A549 (cell line): Measurements from ENCODE around the gene NTM. TPM values are rescaled to one million over a fixed set of nuclear protein-coding genes. Genes with fewer than 3 reads are reported as not detected.

Experiments used
- ATAC-seq, 2 experiments: fragments of 200-7000 bp in 1 of 2; fragments of >200 bp in 1 of 2; cut with Nextera tagmentation in 1 of 2; cut with Tn5 transposase in 1 of 2; 3 replicates each; pipeline versions ENCODE4 v1.8.0 to v1.9.1; 2018 to 2020; ENCODE audit warnings: mild to moderate bottlenecking in 1 of 2, moderate library complexity in 1 of 2
- CTCF ChIA-PET: fragments of 300-600 bp; sonication (Branson Sonifier 250); formaldehyde crosslinking; extraction: SDS; loops from one replicate; lab custom pipeline; 2021; ENCODE audit warnings: antibody characterized with exemption, inconsistent platforms; lab: Yijun Ruan, JAX
- POLR2A ChIA-PET: fragments of 350-600 bp; formaldehyde crosslinking; extraction: SDS; loops from one replicate; lab custom pipeline; 2021; ENCODE audit warnings: antibody characterized with exemption, inconsistent platforms; lab: Yijun Ruan, JAX
- DNase-seq, 2 experiments: peaks; one replicate each; pipeline versions ENCODE4 v3.0.0 to v3.0.0-alpha.2; 2011 to 2016; ENCODE audit warnings: low read depth in 1 of 2, low spot score in 1 of 2
- FAIRE-seq: peaks from 2 replicates; lab custom pipeline; 2011; peaks lifted over from hg19 to GRCh38; lab: Jason Lieb, UNC
- H3K27ac ChIP-seq, 2 experiments: fragments of >200 bp; sonication (Bioruptor Twin); formaldehyde crosslinking; 3 replicates each; pipeline ENCODE4 v1.5.1; 2016 to 2017
- H3K4me1 ChIP-seq: fragments of >200 bp; sonication (Bioruptor Twin); formaldehyde crosslinking; 3 replicates; pipeline ENCODE4 v1.6.1; 2016
- H3K4me2 ChIP-seq: fragments of >200 bp; sonication (Bioruptor Twin); formaldehyde crosslinking; 3 replicates; pipeline ENCODE4 v1.6.1; 2016
- H3K4me3 ChIP-seq: fragments of >200 bp; sonication (Bioruptor Twin); formaldehyde crosslinking; 3 replicates; pipeline ENCODE4 v1.5.1; 2016
- H3K9me3 ChIP-seq: fragments of >200 bp; sonication (Bioruptor Twin); formaldehyde crosslinking; 3 replicates; pipeline ENCODE4 v1.6.1; 2016
- CHD2 ChIP-seq: fragments of 150-350 bp; IDR thresholded peaks from 2 replicates; pipeline ENCODE4 v1.6.1; 2014; ENCODE audit warnings: low read length; ENCODE audit not compliant: partially characterized antibody
- CTCF ChIP-seq: fragments of >200 bp; sonication (Bioruptor Twin); formaldehyde crosslinking; IDR thresholded peaks from 3 replicates; pipeline ENCODE4 v1.5.1; 2016
- E2F6 ChIP-seq: IDR thresholded peaks from 2 replicates; pipeline ENCODE4 v1.6.1; 2012; ENCODE audit warnings: low read depth, borderline replicate concordance
- HMGXB4 ChIP-seq: fragments of 250-450 bp; sonication (Bioruptor Pico); IDR thresholded peaks from 2 replicates; pipeline ENCODE4 v1.5.0; 2021; ENCODE audit warnings: mild to moderate bottlenecking, moderate library complexity, borderline replicate concordance
- HOXB5 ChIP-seq: fragments of 250-450 bp; sonication (Bioruptor Pico); IDR thresholded peaks from 2 replicates; pipeline ENCODE4 v1.5.0; 2020; ENCODE audit warnings: mild to moderate bottlenecking, moderate library complexity
- JUNB ChIP-seq: fragments of >200 bp; sonication (Bioruptor Twin); formaldehyde crosslinking; IDR thresholded peaks from 2 replicates; pipeline ENCODE4 v1.6.1; 2016
- KDM1A ChIP-seq: fragments of 200-600 bp; sonication (generic); IDR thresholded peaks from 2 replicates; pipeline ENCODE4 v1.6.1; 2016; ENCODE audit warnings: low read depth, mild to moderate bottlenecking
- KDM5A ChIP-seq: fragments of 200-600 bp; sonication (generic); IDR thresholded peaks from 2 replicates; pipeline ENCODE4 v1.6.1; 2016; ENCODE audit warnings: antibody characterized with exemption, mild to moderate bottlenecking
- MAFK ChIP-seq: fragments of 450-650 bp; IDR thresholded peaks from 2 replicates; pipeline ENCODE4 v1.6.1; 2014; ENCODE audit not compliant: partially characterized antibody
- MYC ChIP-seq: IDR thresholded peaks from 2 replicates; pipeline ENCODE4 v1.6.1; 2012; ENCODE audit warnings: mild to moderate bottlenecking, inconsistent platforms, low read length, improper control_type of control experiment, borderline replicate concordance
- NPAS2 ChIP-seq: fragments of 250-450 bp; sonication (Bioruptor Pico); IDR thresholded peaks from 2 replicates; pipeline ENCODE4 v1.8.0; 2022; ENCODE audit warnings: mild to moderate bottlenecking, moderate library complexity, borderline replicate concordance
- PBX3 ChIP-seq: IDR thresholded peaks from 2 replicates; pipeline ENCODE4 v1.6.1; 2012
- PHF8 ChIP-seq: fragments of 200-600 bp; sonication (generic); IDR thresholded peaks from 2 replicates; pipeline ENCODE4 v1.6.1; 2016; ENCODE audit warnings: low read depth, mild to moderate bottlenecking, antibody characterized with exemption, moderate library complexity, borderline replicate concordance
- REST ChIP-seq: fragments of 200-600 bp; sonication (generic); IDR thresholded peaks from 2 replicates; pipeline ENCODE4 v1.6.1; 2016; ENCODE audit warnings: antibody characterized with exemption, mild to moderate bottlenecking, moderate library complexity
- RNF2 ChIP-seq: fragments of 200-600 bp; sonication (generic); IDR thresholded peaks from 2 replicates; pipeline ENCODE4 v1.6.1; 2016; ENCODE audit warnings: low read depth, mild to moderate bottlenecking, antibody characterized with exemption, moderate library complexity, borderline replicate concordance
- TFCP2L1 ChIP-seq: fragments of 250-450 bp; sonication (Bioruptor Pico); IDR thresholded peaks from 2 replicates; pipeline ENCODE4 v1.5.0; 2021; ENCODE audit warnings: mild to moderate bottlenecking
- TP53 ChIP-seq: fragments of 250-450 bp; sonication (Bioruptor Pico); IDR thresholded peaks from 2 replicates; pipeline ENCODE4 v1.5.0; 2021; ENCODE audit warnings: mild to moderate bottlenecking, moderate library complexity
- ZFP36 ChIP-seq: fragments of 450-650 bp; IDR thresholded peaks from 2 replicates; pipeline ENCODE4 v1.6.1; 2014; ENCODE audit warnings: borderline replicate concordance; ENCODE audit not compliant: partially characterized antibody
- WGBS: methylation state at CpG from one replicate; pipeline ENCODE4 v1.1.6; 2017; ENCODE audit errors: missing lambda C conversion rate; 5-methylcytosine and 5-hydroxymethylcytosine counted together
- polyA plus RNA-seq, 4 experiments: library from polyadenylated mRNA; depleted of rRNA in 3 of 4; stranded (reverse); fragments of >200 nt; fragmentation: RNase III in 1 of 4; extraction: RNeasy Plus Mini Kit Qiagen cat#74134 plus additional on column Dnase treatment in 1 of 4; gene quantifications; 2 replicates in 3 of 4; 3 replicates in 1 of 4; pipeline ENCODE4 v1.2.3, GENCODE V29; 2011 to 2017

Gene NTM
- polyA plus RNA-seq, 2 of the 4 experiments (the other 2 are of a cell fraction) = not detected

GRCh38 chr11:132312701-132313111 lies 942.3 kb downstream of the NTM start (continued):
- TF ChIP-seq E2F6 = no peak
- TF ChIP-seq PBX3 = no peak
- no peak for TF ChIP-seq CTCF
- no peak for TF ChIP-seq TFCP2L1 (CRISPR knock-in tag)

GRCh38 chr11:132314911-132315455 lies 944.6 kb downstream of the NTM start:
- no peaks in the 10 kb centered on the region for H3K4me1 ChIP-seq
- FAIRE-seq = no peak
- H3K4me2 ChIP-seq = no peak overlapping the region
- ATAC-seq = no peak
- 3% methylated on average over 5 of the region's 5 CpGs for WGBS
- TF ChIP-seq HMGXB4 (CRISPR knock-in tag) = no peak
- no peak for TF ChIP-seq KDM5A
- TF ChIP-seq MAFK = no peak
- no peak for TF ChIP-seq PHF8
- TF ChIP-seq ZFP36 = no peak
- TF ChIP-seq TP53 (CRISPR knock-in tag) = no peak
- no peak for TF ChIP-seq KDM1A
- TF ChIP-seq JUNB = no peak
- TF ChIP-seq RNF2 = no peak
- no peak for TF ChIP-seq REST
- no peak for TF ChIP-seq NPAS2 (CRISPR knock-in tag)
- no peak for TF ChIP-seq MYC
- TF ChIP-seq HOXB5 (CRISPR knock-in tag) = no peak
- TF ChIP-seq TFCP2L1 (CRISPR knock-in tag) = no peak
- TF ChIP-seq CHD2 = no peak
- TF ChIP-seq, all 56 proteins: peak for 0
- H3K27ac ChIP-seq = no peak overlapping the region
- DNase-seq = no peak
- no peak overlapping the region for H3K4me3 ChIP-seq
- CTCF ChIA-PET = no interaction called here
- H3K9me3 ChIP-seq = no peaks in the 10 kb centered on the region
- POLR2A ChIA-PET = no interaction called here
